ENCODE measurements around the gene SNAPC5.

The SNAPC5 gene

DNA sequence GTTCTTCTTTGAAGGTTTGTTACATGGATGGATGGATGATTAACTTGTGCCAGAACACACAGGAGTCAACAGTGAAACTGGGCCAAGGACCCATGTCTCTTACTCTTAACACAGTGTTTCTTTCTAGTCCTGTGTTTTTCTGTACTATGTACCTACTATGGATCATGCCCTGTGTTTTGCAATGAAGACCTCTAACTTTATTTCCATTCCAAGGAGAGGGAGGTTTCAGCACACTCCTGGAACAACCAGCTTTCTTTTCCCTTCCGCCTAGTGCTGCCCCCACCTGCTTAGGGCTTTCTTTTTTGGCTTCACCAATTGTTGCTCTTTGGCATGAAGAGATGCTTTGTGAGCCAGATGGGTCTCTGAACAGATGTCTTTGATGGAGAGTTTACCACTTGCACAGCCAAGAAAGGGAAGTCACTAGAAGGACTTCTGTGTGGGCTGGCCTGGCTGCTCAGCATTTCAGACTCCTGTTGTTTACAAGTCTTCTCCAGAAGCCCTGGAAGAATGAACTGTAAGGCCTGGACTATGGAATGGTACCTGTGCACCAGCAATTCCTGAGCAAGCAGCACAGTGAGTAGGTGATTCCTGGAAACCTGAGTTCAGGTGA, 44.5 kb downstream of the SNAPC5 start:
- peak; percentile 51 for DNase-seq

DNA sequence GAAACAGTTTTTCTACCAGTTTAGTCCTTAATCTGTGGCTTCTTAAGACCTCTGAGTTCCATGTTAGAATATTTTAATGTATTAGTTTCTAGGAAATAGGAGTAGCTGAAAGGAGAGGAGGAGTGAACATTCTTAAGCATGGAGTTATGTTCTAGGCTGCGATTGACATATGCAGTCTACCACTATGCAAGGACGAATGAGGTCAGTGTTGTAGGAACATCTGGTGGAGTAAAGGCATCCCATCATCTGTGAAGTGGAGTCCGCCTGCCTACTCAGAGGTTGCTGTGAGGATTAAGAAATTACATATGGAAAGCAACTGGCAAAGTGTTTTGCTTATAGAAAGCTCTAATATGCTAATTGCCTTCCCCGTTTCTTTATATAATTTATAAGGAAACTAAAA, 45.1 kb downstream of the SNAPC5 start:
- DNase-seq = no peak

All from right hindlimb (tissue), 1 donor.